Measurements from ENCODE around the gene ACAA1.

The ACAA1 gene

DNA sequence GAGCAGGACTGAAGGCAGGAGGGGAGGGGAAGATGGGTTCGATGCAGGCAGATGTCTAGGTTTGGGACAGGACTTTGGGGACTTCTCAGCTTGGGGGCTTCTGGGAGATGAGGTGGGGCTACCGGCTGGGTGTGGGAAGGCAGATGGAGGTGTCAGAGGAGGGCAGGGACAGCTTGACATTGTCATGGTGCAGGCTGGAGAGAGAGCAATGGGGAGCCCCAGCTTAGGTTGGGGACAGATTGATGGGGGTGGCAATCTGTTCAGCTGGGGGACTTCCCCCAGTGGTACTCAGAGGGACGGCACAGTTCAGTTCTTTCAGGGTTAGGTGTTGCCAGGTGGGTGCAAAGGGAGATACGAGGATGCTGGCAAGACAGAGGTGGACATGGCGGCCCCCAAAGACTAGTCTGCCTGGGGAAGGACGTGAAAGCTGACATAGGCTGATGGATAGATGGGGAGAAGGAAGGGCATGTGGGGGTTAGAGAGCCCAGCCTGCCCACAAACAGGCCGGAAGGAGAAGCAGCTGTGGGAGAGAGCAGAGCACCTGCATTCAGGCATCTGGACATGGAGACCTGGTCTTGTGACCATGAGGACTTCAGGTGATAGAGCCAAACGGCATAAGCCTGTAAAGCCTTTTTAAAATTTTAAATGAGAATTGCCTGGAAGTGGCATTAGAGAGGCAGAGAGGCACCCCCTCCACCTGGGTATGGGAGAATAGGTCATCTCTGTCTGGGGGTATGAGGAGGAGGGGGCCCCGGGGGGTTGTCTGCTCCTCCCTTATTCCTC is 21.1 kb downstream of the ACAA1 start:
- TF ChIP-seq, protein P1, sequence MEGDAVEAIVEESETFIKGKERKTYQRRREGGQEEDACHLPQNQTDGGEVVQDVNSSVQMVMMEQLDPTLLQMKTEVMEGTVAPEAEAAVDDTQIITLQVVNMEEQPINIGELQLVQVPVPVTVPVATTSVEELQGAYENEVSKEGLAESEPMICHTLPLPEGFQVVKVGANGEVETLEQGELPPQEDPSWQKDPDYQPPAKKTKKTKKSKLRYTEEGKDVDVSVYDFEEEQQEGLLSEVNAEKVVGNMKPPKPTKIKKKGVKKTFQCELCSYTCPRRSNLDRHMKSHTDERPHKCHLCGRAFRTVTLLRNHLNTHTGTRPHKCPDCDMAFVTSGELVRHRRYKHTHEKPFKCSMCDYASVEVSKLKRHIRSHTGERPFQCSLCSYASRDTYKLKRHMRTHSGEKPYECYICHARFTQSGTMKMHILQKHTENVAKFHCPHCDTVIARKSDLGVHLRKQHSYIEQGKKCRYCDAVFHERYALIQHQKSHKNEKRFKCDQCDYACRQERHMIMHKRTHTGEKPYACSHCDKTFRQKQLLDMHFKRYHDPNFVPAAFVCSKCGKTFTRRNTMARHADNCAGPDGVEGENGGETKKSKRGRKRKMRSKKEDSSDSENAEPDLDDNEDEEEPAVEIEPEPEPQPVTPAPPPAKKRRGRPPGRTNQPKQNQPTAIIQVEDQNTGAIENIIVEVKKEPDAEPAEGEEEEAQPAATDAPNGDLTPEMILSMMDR (IDR thresholded peaks at IDR 0.05): no peak
- TF ChIP-seq ZFX (IDR thresholded peaks at IDR 0.05; ENCODE audit: borderline replicate concordance): no peak
- no peak overlapping the region for H3K27ac ChIP-seq

DNA sequence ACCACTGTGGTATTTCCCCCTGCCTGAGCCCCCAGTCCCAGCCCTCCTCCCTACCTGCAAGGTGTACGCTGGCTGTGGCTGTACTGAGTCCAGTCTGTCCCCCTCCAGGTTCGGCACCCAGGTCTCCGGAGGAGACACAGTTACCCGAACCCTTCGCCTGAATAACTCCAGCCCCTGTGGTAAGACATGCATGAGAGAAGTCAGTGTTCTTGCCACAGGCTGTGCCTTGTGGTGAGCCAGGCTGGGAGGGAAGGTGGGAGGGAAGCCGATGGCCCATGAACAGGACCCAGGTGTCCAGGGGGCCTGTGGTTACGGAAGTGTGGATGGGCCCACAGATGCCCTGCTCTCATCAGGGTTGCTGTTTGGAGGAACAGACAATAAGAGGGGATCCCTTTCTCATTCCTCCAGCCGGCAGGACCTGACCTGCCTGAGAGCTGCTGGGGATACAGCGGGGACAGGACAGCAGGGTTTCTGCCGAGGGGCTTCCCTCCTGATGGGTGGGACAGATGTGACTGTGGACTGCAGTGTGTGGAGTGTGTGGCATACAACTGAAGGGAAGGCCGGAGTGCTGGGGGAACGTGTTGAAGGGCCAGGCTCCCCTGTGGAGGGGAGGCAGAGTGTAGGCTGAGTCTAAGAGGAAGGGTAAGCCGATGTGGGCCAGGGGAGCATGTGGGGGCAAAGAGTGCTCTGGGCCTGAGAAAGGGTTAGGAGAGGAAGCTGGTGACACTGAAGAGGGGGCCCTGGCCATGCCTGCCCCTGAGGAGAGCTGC is 21.9 kb downstream of the ACAA1 start:
- H3K27ac ChIP-seq: no peak overlapping the region
- TF ChIP-seq, protein P1 (IDR thresholded peaks at IDR 0.05): no peak
- no peak for TF ChIP-seq ZFX (IDR thresholded peaks at IDR 0.05; ENCODE audit: borderline replicate concordance)

DNA sequence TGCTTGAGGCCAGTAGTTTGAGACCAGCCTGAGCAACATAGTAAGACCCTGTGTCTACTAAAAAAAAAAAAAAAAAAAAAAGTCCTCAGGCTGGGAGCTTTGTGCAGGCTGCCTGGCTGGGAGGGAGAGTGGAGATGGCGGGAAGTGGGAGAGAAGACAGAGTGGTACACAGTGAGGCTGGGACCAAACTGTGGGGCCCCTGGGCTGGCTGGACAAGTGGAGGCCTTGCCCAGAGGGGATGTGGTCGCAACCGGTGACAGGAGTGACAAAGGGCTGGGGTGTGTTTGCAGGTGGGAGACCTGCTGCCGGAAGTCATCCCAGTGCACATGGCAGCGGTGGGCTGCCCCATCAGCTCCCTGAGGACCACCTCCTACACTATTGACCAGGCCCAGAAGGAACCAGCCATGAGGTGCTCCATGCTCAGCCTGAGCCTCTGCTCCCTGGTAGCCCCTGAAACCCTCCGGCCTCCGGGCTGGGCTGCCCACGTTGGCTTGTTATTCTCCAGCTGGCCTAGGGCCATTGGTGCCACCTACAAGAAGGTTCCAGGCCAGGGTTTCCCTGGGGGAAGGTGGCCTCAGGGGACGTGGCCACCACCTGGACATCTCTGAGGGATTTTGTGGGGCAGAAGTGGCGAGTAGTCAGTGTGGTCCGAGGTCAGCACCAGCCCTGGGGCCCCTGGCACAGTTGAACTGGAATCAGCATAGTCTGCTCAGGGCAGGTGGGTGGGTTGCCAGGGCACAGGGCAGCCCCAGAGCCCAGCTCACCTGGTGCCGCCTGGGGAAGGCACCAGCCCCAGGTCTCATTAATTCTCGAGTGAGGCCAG is 22.7 kb downstream of the ACAA1 start:
- no peak overlapping the region for H3K27ac ChIP-seq

DNA sequence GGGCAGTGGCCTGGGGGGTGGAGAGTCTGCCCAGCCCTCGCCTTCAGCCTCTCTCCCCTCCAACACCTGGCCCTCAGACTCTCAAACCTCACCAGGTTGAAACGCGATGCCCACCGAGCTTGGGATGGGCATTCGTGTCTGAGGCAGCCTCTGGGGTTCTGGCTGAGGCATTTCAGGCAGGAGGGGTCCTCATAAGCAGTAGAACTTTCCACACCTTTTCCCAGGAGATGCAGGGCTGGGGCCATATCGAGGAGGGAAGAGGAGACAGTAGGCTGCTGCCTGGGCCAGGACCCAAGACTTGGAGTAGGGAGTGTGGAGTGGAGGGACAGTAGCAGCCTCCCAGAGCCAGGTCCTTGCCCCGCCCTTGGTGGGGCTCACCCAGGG is 24.6 kb downstream of the ACAA1 start:
- TF ChIP-seq, protein P1 (IDR thresholded peaks at IDR 0.05): no peak
- TF ChIP-seq ZFX (IDR thresholded peaks at IDR 0.05; ENCODE audit: borderline replicate concordance): no peak
- no peak overlapping the region for H3K27ac ChIP-seq

More for the DNA sequence above, 22.7 kb downstream of the ACAA1 start:
- TF ChIP-seq, protein P1 (IDR thresholded peaks at IDR 0.05): no peak
- no peak for TF ChIP-seq ZFX (IDR thresholded peaks at IDR 0.05; ENCODE audit: borderline replicate concordance)

DNA sequence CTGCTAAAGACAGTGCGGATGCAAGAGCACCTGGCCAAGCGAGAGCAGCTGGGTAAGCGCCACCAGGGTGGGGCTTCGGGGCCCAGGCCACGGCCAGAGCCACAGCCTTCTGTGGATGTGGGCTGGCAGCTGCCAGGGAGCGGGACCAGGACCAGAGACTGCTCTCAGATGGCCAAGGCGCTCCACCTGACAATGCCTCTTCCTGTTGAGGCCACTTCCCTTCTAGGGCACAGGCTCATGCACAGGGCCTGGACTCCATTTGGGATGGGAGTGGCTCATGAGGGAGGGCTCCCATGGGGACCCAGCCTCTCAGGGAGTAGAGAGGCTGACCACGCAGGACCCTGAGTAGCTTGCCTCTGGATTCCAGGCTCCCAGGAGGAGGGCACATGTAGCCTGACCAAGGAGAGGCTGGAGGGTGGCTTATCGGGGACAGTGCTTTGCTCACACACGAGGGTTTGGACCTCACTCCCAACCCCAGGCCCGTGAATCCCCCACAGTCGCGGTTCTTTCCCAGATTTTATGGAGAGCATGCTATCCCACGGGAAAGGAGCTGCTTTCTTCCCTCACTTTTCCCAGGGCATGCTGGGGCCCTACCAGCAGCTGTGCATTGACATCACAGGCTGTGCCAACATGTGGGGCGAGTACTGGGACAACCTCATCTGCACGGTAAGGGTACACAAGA is 25.1 kb downstream of the ACAA1 start:
- TF ChIP-seq, protein P1 (IDR thresholded peaks at IDR 0.05): no peak
- TF ChIP-seq ZFX (IDR thresholded peaks at IDR 0.05; ENCODE audit: borderline replicate concordance): no peak
- H3K27ac ChIP-seq: no peak overlapping the region

DNA sequence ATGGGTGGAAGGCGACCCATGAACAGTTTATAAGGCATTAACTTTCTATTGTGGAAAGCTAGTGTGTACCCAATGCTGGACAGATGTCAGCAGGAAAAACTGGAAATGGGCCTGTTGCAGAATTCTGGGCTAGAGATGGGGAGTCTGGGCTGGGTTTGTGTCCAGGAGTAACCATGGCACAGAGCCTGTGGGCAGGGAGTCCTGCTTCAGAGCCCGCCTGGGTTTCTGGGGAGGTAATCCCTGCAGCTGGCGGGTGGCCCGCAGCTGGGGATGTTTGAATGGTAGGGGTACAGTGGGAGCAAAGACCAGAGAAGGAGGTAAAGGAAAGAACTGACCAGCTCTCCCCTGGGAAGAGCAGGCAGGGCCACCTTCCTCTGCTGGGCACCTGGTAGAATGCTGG is 25.7 kb downstream of the ACAA1 start:
- no peak for TF ChIP-seq ZFX (IDR thresholded peaks at IDR 0.05; ENCODE audit: borderline replicate concordance)
- TF ChIP-seq, protein P1 (IDR thresholded peaks at IDR 0.05): no peak

More for the DNA sequence above, 25.7 kb downstream of the ACAA1 start:
- no peak overlapping the region for H3K27ac ChIP-seq
